Measurements from ENCODE around the gene PTPRG.

DNA sequence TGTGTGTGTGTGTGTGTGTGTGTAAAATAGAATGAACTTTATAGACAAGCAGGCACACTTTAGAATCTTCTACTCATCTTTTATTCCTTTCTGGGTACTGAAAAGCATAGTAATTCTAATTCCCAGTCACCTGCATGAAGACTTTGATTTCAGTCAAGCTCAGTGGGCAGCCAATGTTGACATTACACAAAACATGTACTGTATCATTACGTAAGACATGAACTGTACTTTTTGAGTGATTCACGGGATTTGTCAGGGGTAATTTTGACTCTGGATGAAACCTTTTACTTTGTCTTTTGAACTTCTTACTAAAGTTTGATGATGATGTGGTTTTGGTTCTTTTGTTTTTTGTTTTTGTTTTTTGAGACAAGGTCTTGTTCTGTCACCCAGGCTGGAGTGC is 38.8 kb downstream of the PTPRG start:
- TF ChIP-seq CTCF (IDR thresholded peaks at IDR 0.05) (no peak), POLR2A (IDR thresholded peaks at IDR 0.05) (no peak)
